ENCODE results near the gene YKT6.

The YKT6 gene

GRCh38 chr7:44220046-44220357 lies 19.2 kb downstream of the YKT6 start:
- no peak for DNase-seq

GRCh38 chr7:44220358-44221112 lies 19.8 kb downstream of the YKT6 start:
- DNase-seq = no peak

GRCh38 chr7:44221231-44221791 lies 20.5 kb downstream of the YKT6 start:
- DNase-seq = no peak

- DNase-seq = no peak
These were observed 21.3 kb downstream of the YKT6 start for GRCh38 chr7:44222074-44222473.

GRCh38 chr7:44222776-44223261 lies 22.0 kb downstream of the YKT6 start:
- DNase-seq = no peak

GRCh38 chr7:44223362-44224079 lies 22.7 kb downstream of the YKT6 start:
- DNase-seq = no peak

- no peak for DNase-seq
These were observed 23.5 kb downstream of the YKT6 start for GRCh38 chr7:44224080-44224973.

- no peak for DNase-seq
These were observed 24.3 kb downstream of the YKT6 start for GRCh38 chr7:44224974-44225565.

GRCh38 chr7:44225566-44226395 lies 25.0 kb downstream of the YKT6 start:
- no peak for DNase-seq

GRCh38 chr7:44226396-44226753 lies 25.6 kb downstream of the YKT6 start:
- no peak for DNase-seq

- DNase-seq = no peak
These were observed 27.1 kb downstream of the YKT6 start for GRCh38 chr7:44227911-44228310.

- no peak for DNase-seq
These were observed 28.0 kb downstream of the YKT6 start for GRCh38 chr7:44228571-44229350.

GRCh38 chr7:44229546-44230105 lies 28.8 kb downstream of the YKT6 start:
- DNase-seq = no peak

- DNase-seq = no peak
These were observed 29.5 kb downstream of the YKT6 start for GRCh38 chr7:44230286-44230685.

GRCh38 chr7:44231088-44231487 lies 30.3 kb downstream of the YKT6 start:
- no peak for DNase-seq

- no peak for DNase-seq
These were observed 31.6 kb downstream of the YKT6 start for GRCh38 chr7:44232396-44232795.

GRCh38 chr7:44232901-44233715 lies 32.3 kb downstream of the YKT6 start:
- no peak for DNase-seq

GRCh38 chr7:44235066-44235465 lies 34.3 kb downstream of the YKT6 start:
- no peak for DNase-seq

GRCh38 chr7:44235582-44236332 lies 35.0 kb downstream of the YKT6 start:
- no peak for DNase-seq

Data from activated effector memory CD4-positive, alpha-beta T cell treated with Interleukin-2 at 50 U/mL for 16 hours (primary cell).